HG03432 (cell line): ENCODE measurements around the gene TNP2.
"Not testable (repeated sequence)": the region's sequence is repeated elsewhere in the genome, so short reads cannot be mapped to it uniquely, and the experiment has no call there.

Experiments
- ATAC-seq: cut with Tn5 transposase; IDR thresholded peaks from one replicate; pipeline ENCODE4 v1.9.1; 2021; ENCODE audit warnings: mild to moderate bottlenecking, moderate library complexity; ENCODE audit not compliant: unreplicated experiment

TNP2 gene

DNA sequence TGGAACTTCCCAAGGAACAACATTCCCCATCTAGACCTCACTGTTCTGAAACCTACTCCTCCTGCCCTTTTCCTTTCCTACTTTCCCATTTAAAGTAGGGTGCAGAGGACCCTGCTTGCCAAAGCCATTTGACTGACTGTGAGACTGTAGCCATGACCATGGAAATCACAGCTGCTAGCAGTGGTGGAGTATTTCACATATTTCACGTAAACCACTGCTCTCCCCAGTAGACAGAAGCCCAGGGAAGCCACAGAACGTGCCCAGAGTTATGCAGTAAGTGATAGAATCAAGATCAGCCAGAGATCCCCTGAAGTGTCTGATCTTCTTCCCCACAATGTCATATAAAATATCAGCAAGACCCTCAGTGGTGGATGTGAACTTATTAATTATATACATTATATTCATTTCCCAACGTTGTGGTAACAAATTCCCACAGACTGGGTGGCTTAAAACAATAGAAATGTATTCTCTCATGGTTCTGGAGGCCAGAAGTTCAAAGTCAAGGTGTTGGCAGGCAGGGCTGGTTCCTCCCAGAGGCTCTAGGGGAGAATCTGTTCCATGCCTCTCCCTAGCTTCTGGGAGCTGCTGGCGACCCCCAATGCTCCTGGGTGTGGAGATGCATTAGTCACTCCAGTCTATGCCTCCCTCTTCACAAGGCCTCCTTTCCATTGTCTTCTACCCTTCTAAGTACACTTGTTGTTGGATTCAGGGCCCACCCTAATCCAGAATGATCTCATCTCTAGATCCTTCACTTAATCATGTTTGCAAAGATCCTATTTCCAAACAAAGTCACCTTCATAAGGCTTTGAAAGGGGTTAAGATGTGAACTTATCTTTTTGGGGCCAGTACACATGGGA, 32.7 kb upstream of the TNP2 start:
- ATAC-seq, result no peak

DNA sequence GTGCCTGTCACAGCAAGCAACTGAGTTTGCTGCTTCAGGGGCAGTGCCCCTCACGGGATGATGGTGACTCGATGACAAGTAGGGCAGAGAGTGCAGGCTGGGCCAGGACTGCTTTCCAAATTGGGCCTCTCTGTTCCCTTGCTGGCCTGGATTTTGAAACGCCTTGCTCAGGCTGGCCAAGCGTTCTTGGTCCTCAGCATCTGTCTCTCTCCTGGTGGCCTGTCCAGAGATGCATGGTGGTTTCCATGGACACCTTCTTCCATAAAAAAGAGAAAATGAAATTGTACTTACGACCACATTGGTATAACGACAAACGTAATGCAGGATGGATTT, 31.4 kb upstream of the TNP2 start:
- ATAC-seq, result no peak

DNA sequence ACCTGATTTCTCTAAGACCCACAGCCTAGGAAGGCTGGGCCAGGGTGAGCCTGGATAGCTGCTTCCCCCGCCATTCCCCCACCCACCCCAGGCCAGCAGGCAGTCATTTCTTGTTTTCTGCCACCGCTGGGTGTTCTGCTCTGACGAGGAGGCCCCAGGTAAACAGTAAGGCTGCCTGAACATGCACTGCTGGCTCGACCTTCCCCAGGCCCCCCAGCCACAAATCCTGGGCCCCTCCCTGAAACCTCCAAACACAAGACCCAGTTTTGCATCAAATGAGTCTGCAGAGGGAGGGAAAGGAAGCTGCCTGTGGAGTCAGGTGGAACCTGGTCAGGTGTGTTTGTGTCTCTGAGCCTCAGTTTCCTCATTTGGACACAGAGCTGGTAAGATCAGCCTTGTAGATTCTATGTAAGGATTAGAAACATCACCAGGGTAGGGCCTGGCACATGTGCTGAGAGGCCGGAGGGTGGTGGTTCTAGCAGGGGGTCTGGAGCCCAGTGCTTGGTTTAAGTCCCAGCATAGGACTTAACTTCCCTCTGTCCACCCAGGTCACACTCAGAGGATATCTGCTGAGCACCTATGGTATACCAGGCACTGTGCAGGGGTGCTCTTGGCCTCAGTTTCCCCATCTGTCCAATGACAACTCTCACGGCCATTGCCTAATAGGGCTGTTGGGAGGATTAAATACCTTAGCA, 30.9 kb upstream of the TNP2 start:
- no peak for ATAC-seq

DNA sequence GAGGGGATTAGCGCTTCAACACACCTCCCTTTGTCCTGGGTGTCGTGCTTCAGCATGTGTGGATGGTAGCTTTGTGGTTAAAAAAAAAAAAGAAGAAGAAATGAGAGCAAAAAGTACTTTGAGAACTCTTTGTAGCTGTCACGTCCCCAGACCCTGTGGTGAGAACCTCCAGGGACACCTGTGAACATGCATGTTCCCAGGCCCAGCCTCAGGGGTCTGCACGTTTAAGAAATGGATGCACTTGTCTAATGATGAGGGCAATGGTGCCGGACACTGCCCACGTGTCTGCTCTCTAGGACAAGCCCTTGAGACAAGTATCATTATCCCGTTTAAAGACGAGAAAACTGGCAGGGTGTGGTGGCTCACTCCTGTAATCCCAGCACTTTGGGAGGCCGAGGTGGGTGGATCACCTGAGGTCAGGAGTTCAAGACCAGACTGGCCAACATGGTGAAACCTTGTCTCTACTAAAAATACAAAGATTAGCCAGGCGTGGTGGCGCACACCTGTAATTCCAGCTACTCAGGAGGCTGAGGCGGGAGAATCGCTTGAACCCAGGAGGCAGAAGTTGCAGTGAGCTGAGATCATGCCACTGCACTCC, 29.9 kb upstream of the TNP2 start:
- not testable (repeated sequence) for ATAC-seq

DNA sequence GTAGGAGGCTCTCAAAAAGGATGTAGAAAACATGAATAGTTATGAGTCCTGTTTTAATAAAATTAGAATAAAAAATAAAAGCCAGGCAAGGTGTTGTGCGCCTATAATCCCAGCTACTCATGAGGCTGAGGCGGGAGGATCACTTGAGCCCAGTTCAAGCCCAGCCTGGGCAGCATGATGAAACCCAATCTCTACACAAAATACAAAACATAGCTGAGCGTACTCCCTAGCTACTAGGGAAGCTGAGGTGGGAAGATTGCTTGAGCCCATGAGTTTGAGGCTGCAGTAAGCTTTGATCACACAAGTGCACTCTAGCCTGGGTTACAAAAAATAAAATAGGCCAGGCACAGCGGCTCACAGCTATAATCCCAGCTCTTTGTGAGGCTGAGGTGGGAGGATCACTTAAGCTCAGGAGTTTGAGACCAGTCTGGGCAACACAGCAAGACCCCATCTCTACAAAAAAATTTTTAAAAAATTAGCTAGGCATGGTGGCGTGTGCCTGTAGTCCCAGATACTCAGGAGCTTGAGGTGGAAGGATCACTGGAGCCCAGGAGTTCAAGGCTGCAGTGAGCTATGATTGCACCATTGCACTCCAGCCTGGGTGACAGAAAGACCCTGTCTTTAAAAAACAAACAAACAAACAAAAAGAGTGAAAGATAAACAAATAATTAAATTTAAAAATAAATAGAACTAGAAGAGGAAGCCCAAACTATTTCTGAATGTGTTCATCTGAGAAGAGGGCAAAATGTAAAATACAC, 29.2 kb upstream of the TNP2 start:
- no peak for ATAC-seq

DNA sequence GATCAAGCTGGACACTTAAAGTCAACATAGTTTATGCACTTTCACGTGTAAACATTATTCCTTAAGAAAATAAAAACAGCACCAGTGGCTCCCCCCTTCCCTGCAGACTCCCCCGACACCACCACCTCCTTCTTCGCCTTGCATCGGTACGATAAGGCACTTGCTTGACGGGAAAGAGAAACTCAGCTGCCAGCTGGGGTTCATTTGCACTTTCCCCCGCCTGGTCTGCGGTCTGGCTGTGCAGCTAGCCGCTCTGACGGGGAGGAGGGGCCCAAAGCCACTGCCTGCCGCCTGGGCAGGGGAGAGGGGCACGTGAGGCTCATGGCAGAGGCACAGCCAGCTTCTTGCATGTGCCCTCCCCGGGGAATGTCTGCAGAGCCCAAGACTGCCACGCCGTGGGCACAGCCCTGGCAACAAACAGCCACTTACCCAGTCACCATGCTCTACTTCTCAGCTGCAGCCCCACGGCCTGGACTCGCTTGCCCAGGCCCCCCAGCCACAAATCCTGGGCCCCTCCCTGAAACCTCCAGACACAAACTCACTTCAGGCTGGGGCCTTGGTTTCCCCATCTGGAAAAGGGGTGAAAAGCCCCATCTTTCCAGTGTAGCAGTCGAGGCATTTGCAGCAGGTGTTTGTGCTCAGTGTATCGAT, 28.5 kb upstream of the TNP2 start:
- peak; percentile 87 for ATAC-seq

DNA sequence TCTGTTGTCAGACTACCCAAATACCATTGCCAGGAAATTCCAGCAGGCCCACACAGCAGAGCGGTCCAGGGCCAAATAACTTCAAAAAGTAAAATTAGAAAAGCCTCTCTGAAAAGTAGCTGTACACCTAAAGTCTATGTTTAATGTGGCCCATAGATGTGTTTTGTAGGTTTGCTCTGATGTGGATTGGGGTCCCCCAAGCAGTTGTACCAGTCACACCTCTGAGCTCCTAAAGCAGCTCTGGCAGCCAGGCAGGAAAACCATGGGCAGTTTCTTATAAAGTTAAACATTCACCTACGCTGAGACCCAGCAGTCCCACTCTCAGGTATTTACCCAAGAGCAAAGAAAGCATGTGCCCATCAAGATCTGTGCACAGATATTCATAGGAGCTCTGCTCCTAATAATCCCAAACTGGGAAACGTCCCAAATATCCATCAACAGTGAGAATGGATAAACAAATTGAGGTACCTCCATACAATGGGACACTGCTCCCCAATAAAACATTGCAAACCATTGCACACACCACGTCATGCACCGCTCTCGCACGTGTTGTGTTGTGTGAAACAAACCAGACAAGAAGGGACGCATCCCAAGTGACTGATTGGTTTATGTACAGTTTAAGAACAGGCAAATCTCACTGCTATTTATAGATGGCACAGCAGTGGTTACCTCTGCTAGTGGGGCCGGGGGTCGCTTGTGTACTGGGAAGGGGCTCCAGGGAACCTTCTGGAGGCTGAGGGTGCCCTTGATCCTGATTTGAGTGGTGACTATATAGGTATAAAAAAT, 27.8 kb upstream of the TNP2 start:
- ATAC-seq, result peak; percentile 14

DNA sequence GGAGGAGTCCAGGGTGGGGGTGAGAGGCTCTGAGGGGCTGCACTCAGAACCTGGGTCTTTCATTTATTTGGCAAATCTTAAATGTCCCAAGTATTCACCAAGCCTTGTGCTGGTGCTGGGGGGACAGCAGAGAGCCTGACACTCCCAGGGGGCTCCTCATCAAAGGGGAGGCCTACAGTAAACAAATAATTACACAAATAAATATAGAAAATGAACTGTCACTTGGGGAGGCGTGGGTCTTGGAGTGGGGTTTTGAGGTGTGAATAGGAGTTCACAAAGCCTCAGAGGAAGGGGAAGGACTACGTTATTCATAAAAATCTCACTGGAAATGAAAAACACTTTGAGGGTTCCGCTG, 27.2 kb upstream of the TNP2 start:
- ATAC-seq, result no peak

DNA sequence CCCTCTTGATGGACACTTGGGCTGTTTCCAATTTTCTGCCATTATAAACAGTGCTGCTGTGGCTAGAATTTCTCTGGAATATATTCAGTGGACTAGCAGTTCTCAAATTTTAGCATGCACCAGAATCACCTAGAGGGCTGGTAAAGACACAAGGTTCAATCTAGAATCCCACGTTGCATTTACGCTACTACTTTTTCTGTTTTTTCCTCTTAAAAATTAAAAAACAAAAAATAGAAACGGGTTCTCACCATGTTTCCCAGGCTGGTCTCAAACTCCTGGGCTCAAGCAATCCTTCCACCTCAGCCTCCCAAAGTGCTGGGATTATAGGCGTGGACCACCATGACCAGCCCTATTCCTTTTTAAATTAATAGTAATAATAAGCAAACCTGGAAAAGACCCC, 26.5 kb upstream of the TNP2 start:
- ATAC-seq, result no peak

DNA sequence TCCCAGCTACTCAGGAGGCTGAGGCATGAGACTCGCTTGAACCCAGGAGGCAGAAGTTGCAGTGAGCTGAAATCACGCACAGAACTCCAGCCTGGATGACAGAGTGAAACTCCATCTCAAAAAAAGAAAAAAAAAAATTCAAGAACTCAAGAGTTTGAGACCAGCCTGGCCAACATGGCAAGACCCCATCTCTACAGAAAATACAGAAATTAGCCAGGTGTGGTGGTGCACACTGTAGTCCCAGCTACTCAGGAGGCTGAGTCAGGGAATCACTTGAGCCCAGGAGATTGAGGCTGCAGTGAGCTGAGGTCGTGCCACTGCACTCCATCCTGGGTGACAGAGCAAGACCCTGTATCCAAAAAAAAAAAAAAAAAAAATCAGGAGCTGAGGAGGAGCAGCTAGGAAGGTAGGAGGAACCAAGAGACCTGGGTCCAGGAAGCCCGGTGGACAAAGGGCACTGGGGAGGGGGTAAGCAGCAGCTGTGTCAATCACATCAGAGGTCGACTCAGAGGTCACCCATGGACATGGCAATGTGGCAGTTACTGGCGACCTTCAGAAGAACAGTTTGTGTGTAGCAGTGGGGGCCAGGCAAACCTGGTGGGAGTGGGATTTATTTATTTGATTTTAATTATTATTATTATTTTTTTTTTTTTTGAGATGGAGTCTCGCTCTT, 23.1 kb upstream of the TNP2 start:
- ATAC-seq, result no peak

DNA sequence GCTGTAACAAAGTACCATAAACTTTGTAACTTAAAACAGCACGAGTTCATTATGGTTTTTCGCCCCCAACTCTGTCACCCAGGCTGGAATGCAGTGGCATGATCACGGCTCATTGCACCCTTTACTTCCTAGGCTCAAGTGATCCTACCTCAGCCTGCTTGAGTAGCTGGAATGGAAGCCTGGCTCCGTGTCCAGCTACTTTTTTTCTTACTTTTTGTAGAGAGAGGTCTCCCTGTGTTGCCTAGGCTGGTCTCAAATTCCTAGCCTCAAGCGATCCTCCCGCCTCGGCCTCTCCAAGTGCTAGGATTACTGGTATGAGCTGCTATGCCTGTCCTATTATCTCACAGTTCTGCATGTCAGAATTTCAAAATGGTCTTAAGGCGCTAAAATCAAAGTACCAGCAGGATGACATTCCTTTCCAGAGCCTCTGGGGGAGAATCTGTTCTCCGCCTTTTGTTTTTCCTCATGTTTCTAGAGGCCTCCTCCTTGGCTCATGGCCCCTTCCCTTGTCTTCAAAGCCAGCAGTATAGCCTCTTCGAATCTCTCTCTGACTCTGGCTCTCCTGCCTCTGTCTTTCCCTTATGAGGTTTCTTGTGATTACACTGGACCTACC, 22.1 kb upstream of the TNP2 start:
- ATAC-seq, result no peak

DNA sequence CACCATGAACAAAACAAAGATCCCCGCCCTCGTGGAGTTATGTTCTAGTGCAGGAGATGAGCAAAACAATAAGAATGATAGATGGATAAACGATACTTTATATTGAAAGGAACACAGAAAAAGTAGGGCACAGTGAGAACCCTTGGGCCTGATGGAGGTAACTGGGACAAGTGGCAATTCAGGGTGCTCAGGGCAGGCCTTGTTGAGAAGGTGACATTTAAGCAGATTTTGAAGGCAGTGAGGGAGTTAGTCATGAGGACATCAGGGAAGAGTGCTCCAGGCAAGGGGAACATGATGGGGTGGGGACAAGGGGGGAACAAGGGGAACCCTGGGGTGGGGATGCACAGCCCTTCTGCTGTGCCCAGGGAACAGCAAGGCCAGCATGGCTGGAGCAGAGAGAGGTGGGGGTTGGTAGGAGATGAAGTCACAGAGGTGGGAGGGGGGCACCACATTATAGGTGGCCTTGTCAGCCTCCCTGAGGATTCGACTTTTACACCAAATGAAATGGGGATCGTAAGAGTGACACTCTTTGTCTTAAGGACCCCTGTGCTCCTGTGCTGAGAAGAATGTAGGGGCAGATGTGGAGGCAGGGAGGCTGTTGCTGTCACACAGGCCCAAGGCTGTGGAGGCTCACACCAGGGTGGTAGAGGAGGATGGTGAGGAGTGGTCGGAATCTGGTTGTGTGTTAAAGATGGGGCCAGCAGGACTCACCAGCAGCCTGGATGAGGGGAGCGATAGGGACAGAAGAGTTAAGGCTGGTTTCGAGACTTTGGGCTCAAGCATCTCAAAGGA, 21.2 kb upstream of the TNP2 start:
- no peak for ATAC-seq

DNA sequence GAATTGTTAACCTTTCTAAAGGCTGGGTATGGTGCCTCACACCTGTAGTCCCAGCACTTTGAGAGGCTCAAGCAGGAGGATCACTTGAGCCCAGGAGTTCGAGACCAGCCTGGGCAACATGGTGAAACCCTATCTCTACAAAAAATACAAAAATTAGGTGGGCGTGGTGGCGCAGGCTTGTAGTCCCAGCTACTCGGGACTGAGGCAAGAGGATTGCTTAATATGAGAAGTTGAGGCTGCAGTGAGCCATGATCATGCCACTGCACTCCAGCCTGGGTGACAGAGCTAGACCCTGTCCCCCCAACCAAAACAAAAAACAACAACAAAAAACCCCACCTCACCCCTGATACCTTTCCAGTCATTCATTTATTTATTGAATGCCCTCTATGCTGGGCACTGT, 20.6 kb upstream of the TNP2 start:
- ATAC-seq, result not testable (repeated sequence)

DNA sequence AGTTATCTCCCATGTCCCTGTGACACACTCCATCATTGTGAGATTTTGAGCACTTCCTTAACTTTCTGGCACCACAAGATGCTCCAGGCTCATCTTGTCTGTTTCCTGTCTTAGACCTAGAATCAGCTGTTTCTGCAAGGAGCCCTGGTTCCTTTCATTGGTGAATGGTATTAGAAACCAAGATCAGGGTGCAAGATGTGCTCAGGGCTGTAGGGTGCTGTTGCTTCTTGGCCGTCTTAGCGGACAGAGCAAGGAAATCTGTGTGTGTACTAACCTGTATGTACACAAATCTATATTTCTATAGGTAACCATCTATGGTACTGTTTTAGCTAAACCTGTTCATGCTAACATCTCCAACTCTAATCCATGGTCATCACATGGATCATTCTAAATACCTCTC, 20.1 kb upstream of the TNP2 start:
- no peak for ATAC-seq

DNA sequence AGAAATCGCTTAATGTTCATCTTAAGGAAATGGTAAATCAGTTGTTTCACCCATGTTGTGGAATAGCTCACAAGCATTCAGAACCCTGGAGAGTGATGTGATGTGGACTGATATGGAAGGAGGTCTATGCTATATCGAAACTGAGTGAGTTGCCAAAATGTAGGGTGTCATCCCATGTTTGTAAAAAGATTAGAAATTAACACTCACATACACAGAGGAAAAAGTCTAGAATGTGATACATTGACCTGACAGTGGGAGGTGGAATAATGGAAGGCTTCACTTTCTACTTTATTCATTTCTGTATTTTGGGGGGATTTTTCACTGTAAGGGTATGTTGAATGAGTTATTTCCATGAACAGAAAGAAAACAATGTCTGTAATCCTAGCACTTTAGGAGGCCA, 16.7 kb upstream of the TNP2 start:
- no peak for ATAC-seq

DNA sequence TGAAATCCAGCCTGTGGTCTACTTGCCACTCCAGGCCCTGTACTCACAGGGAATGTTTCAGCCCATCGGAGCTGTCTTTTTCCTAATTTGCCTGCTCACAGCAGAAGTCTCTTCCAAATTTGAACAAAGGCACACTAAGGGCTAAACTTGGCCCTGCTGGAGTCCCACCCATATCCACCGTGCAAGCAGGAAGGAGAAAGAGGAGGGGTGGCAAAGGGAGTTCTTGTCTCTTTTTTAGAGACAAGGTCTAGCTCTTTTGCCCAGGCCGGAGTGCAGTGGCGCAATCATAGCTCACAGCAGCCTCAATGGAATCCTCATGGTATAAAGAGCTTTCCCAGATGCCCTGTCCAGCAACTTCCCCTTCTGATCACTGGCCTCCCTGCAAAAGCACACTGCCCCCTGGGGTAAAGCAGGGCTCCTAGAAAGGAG, 14.7 kb upstream of the TNP2 start:
- ATAC-seq, result no peak

DNA sequence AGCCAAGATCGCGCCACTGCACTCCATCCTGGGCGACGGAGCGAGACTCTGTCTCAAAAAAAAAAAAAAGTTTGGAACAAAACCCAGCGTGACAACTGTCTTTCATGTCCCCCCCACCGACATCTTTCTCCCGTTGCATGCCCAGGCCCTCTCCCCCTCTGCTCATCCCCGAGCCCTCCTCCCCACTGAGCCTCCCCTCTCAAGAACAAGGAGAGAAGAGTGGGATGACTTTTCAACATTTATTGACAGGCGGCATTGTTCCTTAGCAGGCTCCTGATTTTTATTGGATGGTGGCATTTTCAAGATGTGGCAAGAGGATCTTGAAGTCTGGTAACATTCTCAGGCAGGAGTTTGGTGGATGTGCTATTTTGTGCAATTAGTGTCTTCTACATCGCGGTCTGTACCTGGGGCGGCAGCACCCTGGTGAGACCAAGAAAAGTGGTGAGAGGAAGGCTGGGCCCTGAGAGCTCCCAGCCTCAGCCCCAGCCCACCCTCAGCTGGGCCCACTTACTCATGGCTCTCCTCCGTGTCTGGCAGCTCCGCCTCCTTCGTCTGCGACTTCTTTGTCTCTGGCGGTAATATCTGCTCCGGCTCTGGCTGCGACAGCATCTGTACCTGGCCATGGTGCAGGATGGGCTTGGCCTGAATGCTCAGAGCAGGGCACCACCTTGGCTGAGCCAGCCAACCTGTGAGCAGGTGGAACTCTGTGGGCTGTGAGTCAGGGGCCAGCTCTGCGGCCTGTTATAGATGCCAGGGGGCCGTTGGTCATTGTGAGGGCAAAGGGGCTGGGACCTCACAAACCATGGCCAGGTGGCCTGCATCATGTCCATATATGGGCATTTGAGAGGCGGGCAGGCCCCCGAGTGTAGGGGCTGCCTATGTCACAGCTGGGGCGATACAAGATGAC, 11.7 kb upstream of the TNP2 start, which contains the start of gene PRM1:
Gene PRM1 (minus strand): TSS at position 715 of the 907 bp plus-strand sequence. CDS start 92 bp downstream, at position 623.
- no peak for ATAC-seq
